NCI-H526 (cell line): ENCODE results near the gene KBTBD7.

Experiments used
- DNase-seq, 2 experiments: peaks; one replicate each; lab custom pipeline; 2025; lab: John Stamatoyannopoulos, UW

Gene KBTBD7, protein sequence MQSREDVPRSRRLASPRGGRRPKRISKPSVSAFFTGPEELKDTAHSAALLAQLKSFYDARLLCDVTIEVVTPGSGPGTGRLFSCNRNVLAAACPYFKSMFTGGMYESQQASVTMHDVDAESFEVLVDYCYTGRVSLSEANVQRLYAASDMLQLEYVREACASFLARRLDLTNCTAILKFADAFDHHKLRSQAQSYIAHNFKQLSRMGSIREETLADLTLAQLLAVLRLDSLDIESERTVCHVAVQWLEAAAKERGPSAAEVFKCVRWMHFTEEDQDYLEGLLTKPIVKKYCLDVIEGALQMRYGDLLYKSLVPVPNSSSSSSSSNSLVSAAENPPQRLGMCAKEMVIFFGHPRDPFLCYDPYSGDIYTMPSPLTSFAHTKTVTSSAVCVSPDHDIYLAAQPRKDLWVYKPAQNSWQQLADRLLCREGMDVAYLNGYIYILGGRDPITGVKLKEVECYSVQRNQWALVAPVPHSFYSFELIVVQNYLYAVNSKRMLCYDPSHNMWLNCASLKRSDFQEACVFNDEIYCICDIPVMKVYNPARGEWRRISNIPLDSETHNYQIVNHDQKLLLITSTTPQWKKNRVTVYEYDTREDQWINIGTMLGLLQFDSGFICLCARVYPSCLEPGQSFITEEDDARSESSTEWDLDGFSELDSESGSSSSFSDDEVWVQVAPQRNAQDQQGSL

DNA sequence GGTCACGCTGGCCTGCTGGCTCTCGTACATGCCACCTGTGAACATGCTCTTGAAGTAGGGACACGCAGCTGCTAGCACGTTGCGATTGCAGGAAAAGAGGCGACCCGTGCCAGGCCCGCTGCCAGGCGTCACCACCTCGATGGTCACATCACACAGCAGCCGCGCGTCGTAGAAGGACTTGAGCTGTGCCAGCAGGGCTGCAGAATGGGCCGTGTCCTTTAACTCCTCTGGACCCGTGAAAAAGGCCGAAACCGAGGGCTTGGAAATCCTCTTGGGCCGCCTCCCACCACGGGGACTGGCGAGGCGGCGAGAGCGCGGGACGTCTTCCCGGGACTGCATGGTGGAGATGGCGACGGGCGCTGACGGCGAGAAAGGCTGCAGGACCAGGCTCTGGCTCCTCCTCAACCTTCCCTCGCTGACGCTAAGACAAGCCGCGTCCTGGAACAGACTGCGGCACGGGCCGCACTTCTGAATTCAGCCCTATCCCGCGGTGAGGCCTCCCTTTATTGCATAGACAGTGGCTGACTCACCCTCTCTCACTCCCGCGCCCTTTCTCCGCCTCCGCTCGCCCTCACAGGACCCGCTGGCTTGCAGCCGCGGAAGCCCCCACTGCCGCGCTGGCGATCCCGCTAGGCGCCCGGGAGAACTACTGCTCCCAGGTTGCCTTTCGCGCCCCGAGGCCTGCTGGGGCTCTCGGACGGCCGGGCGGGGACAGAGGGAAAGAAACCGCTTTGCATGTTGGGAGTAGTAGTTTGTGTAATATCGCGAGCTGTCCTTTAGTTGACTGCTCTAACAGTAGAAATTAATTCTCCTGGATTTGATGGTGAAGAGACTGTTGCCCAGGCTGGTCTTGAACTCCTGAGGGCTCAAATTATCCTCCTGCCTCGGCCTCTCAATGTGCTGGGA, at the start of gene KBTBD7:
Gene KBTBD7 (minus strand): TSS at position 651 of the 906 bp plus-strand sequence. CDS start 312 bp downstream, at position 339.
- DNase-seq: peak; percentile 91 to 98

DNA sequence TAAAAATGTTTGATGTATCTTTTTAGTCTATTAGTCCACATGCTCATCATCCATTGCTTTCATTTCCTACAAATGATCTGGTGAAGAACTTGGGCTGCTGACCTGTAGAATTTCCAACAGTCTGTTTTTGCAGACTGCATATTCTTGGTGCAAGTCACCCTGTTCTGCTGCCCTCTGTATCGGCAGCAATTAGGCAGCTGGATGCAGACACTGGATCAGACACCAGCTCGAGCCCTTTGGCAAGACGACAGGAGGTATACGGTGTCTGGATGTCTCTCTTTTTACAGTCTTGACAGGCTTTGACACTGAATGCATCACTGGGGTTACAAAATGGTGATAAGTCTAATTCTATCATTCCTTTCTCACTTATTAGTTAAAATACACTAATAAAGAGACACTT, 47.3 kb upstream of the KBTBD7 start:
- no peak for DNase-seq

DNA sequence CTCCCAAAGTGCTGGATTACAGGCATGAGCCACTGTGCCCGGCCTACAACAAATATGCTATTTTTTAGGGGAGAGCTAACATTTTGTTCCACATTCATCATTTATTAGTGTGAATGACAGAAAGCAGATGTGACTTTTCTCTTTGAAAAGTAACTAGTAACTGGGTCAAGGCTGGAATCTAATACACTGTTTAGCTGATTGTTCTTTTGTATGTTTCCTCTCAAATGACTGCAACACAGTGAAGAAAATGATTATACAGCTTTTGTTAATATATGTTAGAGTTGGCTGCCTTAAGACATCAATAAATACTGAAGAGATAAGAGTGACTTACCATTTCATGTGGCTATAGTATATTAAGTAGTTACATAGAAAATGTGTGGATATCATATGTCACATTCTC, 42.0 kb upstream of the KBTBD7 start:
- DNase-seq: no peak

DNA sequence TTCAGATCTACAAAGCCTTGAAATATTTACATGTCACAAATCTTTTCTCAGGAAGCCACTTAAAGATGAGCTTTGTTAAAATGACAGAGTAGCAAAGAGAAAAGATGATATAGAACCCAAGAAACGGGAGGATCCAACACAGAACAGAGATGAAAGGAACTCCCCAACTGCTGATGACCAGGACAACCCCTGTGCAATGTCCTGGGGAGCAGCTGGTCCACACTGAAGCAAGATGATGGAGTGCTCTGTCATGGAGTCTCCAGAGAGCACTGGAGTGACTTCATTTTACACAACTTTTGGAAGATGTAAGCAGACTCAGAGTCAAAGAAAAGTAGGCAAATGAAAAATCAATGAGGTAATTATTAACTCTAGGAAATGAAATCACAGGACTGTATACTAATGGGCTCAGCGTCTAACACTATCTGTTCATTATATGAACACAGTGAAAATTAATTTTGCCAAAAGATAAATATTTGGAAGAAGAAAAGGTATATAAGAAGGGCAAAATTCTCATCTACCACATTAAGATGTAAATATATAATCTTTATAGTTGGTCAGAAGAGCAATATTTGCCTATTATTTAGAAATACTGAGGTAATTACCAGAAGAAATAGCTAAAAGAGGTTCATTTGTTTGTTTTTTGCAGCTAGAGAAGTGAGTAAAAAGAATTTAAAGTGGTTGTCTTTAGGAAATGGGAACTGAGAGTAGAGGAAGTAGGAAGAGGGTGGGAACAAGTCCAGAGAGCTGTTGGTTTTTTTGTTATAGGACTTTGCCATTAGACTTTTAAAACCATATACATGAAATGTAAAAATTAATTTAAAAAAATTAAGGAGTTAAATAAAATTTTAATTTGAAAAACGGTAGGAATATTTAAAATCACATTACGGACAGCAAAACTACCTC, 38.5 kb upstream of the KBTBD7 start:
- no peak for DNase-seq

DNA sequence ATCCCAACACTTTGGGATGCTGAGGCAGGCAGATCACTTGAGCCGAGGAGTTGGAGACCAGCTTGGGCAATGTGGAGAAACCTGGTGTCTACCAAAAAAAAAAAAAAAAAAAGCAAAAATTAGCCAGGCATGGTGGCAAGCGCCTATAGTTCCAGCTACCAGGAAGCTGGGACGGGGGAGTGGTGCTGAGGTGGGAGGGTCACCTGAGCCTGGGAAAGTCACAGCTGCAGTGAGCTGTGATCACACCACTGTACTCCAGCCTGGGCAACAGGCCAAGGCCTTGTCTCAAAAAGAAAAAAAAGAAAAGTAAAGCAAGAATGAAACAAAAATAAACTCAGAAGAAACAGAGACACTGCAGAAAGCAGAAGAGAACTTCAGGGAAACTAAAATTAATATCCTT, 37.4 kb upstream of the KBTBD7 start:
- DNase-seq: no peak

DNA sequence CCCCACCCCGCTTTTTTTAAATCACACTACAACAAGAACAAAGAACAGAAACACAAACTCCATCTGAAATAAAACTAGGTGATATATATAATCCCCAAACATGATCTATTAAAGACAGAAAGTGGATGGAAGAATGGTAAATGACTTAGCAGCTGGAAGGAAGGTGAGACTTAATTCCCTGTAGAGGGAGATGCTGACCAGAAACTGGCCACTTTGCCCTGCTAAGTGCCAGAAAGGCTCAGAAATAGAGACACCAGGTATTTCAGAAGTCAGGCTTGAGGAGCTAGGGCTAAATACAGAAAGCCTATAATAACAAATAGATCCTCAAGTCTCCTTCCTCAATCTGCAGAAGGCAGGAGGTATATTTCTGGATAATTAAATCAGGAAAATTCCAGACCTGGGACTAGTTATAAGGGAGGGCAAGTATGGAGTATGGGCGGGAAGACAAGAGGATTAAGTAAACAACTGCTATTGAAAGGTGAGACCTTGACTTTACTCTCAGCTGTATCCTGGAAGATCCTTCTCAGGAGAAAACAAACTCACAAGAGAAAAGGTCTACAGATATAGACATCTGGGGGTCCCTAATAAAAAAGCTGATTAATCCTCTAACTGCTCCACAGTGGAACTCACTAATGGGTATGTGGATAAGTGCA, 36.8 kb upstream of the KBTBD7 start:
- DNase-seq: no peak

DNA sequence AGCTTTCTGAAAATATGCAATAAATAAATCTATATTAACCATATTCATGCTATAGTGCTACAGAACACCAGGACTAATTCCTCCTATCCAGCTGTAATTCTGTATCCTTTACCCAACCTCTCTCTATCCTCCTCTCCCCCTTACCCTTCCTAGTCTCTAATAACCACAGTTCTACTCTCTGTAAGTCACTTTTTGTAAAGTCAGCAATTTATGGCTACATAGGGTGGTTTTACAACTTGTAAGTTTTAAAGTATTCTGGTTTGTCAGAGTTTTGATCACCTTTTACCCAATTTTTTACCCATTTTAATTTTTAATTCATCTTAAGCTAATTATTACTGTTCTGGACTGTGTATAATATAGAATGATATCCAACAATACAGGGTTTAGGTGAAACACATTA, 35.0 kb upstream of the KBTBD7 start:
- DNase-seq: no peak

DNA sequence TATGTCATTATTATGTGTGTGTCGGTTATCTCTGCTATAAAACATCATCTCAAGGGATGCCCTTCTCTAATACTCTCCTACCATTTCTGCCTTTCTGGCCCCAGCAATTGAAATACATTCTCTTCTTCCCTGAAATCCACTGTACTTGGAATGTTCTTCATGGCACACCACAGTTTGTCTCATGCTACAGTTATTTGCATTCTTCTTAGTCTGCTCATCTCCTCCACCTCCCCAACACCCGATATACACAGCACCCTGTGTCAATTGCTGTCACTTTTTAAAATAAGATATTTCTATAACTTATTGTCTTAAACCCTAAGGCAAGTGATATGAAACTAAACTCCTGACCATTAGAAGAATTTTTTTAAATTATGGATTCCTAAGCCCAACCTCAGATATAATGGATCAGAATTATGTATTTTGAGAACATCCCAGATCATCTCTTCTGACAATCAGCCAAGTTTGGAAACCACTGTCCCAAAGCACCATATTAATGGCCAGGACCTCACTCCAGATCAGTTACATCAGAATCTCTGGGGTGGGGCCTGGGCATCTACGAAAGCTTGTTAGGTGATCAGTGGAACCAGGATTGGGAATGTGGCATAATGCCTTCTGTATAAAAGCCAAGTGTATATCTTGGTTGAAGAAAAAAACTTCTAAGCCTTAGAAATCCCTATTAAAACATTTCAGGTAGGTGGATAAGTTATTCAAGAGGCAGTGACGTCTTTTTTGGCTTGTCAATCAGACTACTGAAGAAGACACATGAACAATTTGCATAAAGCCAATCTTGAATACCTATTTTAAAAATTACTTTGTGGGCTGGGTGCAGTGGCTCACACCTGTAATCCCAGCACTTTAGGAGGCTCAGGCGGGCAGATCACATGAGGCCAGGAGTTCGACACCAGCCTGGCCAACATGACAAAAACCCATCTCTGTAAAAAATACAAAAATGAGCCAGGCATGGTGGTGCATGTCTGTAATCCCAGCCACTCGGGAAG, 30.0 kb upstream of the KBTBD7 start:
- DNase-seq: no peak

DNA sequence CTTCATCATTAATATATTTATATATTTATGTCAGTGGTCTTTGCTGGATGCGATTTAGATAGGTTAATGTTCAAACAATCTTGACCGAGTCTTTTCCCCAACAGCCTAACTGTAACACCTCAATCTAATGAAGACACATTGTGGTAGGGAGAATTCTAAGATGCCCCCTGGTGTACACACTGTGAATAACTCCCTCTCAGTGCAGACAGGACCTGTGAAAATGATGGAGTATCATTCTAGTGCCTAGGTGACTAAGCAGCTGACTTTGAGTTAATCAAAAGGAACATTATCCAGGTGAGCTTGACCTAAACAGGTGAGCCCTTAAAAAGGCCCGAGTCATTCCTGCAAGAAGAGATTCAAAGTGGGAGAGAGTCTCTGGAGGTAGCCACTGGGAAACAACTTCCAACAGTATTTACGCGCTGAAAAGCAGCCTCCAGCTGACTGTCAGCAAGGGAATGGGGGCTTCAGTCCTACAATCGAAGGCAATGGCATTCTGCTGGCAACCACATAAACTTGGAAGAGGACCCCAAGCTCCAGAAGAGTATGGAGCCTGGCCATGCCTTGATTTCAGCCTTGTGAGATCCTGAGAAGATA, 28.0 kb upstream of the KBTBD7 start:
- DNase-seq: peak; percentile 72 to 89

DNA sequence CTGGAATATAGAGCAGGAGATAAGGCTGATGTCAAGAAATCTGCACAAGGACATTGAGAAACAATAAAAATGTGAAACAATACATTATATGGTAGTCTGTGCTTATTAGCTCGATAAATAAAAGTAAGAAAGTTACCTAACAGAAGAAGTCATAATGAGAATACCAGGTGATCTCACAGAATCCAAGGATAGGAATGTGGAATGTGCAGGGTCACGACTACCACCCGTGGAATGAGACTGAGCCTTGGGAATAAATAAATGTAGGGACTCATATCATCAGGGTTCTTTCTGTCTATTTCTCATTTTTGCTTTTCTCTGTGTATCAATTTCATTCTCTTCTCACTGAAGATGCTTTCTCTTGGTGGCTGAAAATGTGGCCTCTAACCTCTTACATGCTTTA, 26.0 kb upstream of the KBTBD7 start:
- DNase-seq: no peak

DNA sequence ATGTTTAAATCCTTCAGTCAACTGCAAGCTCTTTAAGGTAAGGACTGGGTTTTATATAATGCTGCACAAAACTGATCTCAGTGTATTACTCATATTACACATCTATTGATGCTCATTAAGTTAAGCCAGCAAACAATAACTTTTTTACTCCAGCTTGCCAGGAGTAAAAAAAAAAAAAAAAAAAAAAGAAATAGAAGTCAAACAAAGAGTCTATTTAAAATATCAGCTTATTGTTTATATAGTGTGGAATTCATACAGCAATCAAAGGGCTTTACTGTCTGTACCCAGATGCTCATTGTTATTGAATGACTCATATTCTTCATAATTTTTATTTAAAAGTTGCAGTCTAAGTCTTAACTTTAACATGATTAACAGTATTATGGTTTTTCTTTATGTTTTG, 21.8 kb upstream of the KBTBD7 start:
- no peak for DNase-seq

DNA sequence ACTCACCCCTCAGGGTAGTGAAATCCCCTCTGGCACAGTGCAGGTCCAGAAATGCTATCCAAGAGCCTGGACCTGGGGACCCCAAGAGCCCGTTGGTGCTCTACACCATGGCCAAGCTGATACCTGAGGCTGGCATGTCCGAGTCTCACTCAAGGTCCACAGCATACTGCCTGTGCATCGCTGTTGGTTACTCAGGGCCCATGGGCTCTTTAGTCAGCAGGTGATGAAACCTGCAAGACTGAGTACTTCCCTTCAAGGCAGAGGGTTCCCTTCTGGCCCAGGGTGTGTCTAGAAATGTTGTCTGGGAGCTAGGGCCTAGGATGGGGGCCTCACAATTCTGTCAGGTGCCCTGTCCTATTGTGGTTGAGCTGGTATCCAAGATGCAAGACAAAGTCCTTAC, 19.6 kb upstream of the KBTBD7 start:
- no peak for DNase-seq

DNA sequence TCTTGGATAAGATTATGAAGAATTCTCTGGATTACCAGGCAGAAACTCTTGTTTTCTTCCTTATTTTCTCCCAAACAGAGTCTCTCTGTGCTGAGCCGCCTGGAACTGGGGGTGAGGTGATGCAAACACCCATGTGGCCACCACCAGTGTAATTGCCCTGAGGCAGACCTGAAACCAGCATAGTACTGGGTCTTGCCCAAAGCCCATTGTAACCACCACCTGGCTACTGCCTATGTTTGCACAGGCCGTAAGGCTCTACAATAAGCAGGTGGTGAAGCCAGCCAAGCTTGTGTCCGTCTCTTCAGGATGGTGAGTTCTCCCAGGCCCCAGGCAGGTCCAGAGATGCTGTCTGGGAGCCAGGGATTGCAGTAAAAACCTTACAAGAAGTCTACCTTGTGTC, 18.9 kb upstream of the KBTBD7 start:
- no peak for DNase-seq

DNA sequence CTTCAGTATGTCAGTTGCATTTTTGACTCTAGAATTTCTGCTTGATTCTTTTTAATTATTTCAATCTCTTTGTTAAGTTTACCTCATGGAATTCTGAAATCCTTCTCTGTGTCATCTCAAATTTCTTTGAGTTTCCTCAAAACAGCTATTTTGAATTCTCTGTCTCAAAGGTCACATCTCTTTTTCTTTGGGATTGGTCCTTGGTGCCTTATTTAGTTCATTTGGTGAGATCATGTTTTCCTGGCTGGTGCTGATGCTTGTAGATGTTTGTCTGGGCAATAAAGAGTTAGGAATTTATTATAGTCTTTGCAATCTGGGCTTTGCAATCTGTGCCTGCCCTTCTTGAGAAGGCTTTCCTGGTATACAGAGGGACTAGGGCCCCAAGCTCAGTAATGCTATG, 18.5 kb upstream of the KBTBD7 start:
- no peak for DNase-seq

DNA sequence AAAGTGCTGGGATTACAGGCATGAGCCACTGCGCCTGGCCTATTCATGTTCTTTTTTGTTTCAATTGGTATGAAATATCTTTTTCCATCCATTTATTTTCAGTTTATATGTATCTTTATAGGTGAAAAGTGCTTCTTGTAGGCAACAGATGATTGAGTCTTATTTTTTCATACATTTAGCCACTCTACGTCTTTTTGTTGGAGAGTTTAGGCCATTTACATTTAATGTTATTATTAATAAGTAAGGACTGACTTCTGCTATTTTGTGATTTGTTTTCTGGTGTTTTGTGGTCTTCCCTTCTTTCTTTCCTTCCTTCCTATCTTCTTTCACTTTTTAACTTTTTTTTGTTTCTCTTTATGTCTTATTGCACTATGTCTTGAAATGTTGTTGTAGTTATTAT, 16.7 kb upstream of the KBTBD7 start:
- no peak for DNase-seq

DNA sequence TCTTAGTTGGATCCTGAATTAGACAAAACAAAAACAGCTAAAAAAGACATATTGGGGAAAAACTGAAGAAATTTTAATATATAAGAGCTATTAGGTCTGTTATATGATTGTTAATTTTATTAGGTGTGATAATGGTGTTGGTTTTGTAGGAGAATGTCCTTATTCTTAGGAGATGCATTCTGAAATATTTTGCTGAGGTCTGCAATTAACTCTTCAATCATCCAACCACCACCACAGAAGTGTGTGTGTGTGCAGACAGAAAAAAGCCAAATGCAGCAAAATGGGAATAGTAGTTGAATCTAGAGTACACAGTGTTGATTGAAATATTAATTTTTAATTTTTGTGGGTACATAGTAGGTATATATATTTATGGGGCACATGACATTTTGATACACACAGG, 12.1 kb upstream of the KBTBD7 start:
- DNase-seq: no peak

DNA sequence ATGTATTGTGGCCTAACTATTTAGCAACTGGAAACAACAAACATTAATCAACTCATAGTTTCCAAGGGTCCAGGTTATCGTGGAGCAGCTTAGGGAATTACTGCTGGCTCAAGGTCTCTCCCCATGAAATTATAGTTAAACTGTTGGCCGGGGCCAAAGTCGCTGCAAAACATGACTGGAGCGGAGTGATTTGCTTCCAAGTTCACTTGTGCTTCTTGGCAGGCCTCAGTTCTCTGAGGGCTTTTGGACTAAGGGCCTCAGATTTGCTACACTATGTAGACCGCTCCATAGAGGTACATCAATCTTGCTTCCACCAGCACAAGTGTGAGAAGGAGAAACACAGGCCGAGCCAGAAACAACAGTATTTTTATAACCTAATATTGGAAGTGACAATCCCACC, 9.4 kb upstream of the KBTBD7 start:
- DNase-seq: no peak

DNA sequence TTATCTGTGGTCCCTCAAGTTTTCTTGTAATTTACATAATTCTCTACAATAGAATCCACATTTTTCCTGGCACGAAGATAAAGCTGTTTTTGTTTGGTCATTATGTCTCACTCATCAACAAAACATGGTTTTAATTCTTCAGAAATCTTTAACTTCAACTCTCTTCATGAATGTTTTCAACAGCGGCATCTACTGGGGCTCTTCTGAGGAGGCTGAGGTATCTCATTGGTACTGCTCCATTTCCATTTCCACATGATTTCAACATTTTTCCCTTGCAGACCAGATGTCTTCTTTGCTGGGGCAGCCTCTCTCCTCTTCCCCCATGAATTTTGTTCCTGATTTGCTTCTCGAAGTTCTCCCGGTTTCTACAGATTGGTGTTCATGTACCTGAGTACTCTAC, 5.8 kb upstream of the KBTBD7 start:
- DNase-seq: no peak

DNA sequence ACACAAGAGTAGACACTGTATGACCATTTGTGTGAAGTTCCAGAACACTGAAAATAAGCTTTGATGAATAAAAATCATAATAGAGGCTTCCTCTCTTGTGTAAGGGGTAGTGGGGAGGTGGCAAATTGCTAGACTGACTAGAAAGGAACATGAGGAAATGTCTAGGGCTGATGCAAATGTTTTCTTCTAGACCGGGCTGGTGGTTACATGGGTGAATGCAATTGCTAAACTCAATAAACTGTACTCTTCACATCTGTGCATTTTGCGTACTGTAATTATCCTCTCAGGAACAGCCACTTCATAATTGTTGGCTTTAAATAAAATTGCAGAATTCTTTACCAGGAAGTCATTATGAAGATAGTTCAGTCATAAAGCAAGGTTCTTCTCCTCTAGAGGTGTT, 5.2 kb upstream of the KBTBD7 start:
- DNase-seq: peak; percentile 48 to 73
